GM11168 (cell line): ENCODE results near the gene MINAR2.

Source experiments
- in situ Hi-C: fragments of 300-500 bp; cut with MboI; formaldehyde crosslinking; loops from one replicate; pipeline ENCODE4 v1.12.0; 2022; ENCODE audit warnings: low sequenced_read_pairs; ENCODE audit not compliant: unreplicated experiment

MINAR2 gene

GRCh38 chr5:129770024-129770820, 22.3 kb downstream of the MINAR2 start:
- in situ Hi-C loops = no loop called here

- in situ Hi-C loops = no loop called here
These were observed 23.4 kb downstream of the MINAR2 start for GRCh38 chr5:129771058-129771838.

- in situ Hi-C loops = no loop called here
These were observed 25.5 kb downstream of the MINAR2 start for GRCh38 chr5:129773376-129773775.

- in situ Hi-C loops = no loop called here
These were observed 33.7 kb downstream of the MINAR2 start for GRCh38 chr5:129781594-129781993.

- in situ Hi-C loops = no loop called here
These were observed 55.5 kb downstream of the MINAR2 start for GRCh38 chr5:129803403-129803802.

GRCh38 chr5:129804705-129805104, 56.8 kb downstream of the MINAR2 start:
- in situ Hi-C loops = no loop called here

- in situ Hi-C loops = no loop called here
These were observed 59.4 kb downstream of the MINAR2 start for GRCh38 chr5:129807162-129807814.
